ENCODE measurements around the gene ST8SIA6.
"Not testable (repeated sequence)": the region's sequence is repeated elsewhere in the genome, so short reads cannot be mapped to it uniquely, and the experiment has no call there.

ST8SIA6 gene

GRCh38 chr10:17340144-17340829 lies 114.1 kb downstream of the ST8SIA6 start:
- no peak for DNase-seq

GRCh38 chr10:17335065-17335464 lies 119.3 kb downstream of the ST8SIA6 start:
- no peak for DNase-seq

- DNase-seq, result no peak
Observed at GRCh38 chr10:17330501-17330900, 123.9 kb downstream of the ST8SIA6 start.

- DNase-seq, result no peak
Observed at GRCh38 chr10:17326377-17326776, 128.0 kb downstream of the ST8SIA6 start.

GRCh38 chr10:17321957-17322356 lies 132.4 kb downstream of the ST8SIA6 start:
- DNase-seq, result not testable (repeated sequence)

- DNase-seq, result no peak
Observed at GRCh38 chr10:17316488-17317170, 137.8 kb downstream of the ST8SIA6 start.

- no peak for DNase-seq
Observed at GRCh38 chr10:17309435-17309834, 145.0 kb downstream of the ST8SIA6 start.

- no peak for DNase-seq
Observed at GRCh38 chr10:17307123-17307522, 147.3 kb downstream of the ST8SIA6 start.

GRCh38 chr10:17292375-17292774 lies 162.0 kb downstream of the ST8SIA6 start:
- DNase-seq, result no peak

GRCh38 chr10:17290226-17290625 lies 164.2 kb downstream of the ST8SIA6 start:
- peak; percentile 9 for DNase-seq

- DNase-seq, result no peak
Observed at GRCh38 chr10:17289763-17290162, 164.6 kb downstream of the ST8SIA6 start.

GRCh38 chr10:17286562-17287550 lies 167.5 kb downstream of the ST8SIA6 start:
- DNase-seq, result no peak

- no peak for DNase-seq
Observed at GRCh38 chr10:17282311-17282710, 172.1 kb downstream of the ST8SIA6 start.

GRCh38 chr10:17278607-17279240 lies 175.7 kb downstream of the ST8SIA6 start:
- no peak for DNase-seq

- no peak for DNase-seq
Observed at GRCh38 chr10:17276756-17277424, 177.5 kb downstream of the ST8SIA6 start.

GRCh38 chr10:17273403-17273802 lies 181.0 kb downstream of the ST8SIA6 start:
- no peak for DNase-seq

- no peak for DNase-seq
Observed at GRCh38 chr10:17272648-17273047, 181.7 kb downstream of the ST8SIA6 start.

All from NCI-H1092 treated with DMSO at 0.1 percent for 48 hours (cell line).